ENCODE results near the gene TNFRSF17.
"Not testable (repeated sequence)": the region's sequence is repeated elsewhere in the genome, so short reads cannot be mapped to it uniquely, and the experiment has no call there.

Gene TNFRSF17

DNA sequence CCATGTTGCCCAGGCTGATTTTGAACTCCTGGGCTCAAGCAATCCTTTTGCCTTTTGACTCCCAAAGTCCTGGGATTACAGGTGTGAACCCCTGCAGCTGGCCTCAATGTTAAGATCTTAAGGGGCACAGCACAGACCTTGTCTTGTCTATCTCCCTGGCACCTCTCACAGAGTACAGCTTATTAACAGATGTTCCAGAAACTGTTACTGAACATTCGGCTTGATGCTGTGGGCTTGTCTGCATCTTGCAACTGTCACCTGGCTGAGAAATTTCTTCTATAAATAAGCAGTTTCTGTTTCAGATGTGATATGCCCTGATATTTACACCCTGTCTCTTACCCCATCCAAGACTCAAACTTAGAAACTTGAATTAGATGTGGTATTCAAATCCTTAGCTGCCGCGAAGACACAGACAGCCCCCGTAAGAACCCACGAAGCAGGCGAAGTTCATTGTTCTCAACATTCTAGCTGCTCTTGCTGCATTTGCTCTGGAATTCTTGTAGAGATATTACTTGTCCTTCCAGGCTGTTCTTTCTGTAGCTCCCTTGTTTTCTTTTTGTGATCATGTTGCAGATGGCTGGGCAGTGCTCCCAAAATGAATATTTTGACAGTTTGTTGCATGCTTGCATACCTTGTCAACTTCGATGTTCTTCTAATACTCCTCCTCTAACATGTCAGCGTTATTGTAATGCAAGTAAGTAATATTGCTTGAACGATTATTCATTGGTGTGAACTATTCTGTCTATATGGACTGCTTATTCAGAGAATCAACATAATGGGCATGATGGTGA lies at the start of gene TNFRSF17:
TSS of gene TNFRSF17 (plus strand) at position 450 of the 791 bp plus-strand sequence. CDS start at position 565, 115 bp downstream.
- DNase-seq (ENCODE audit: low read depth in 2 of 2) = no peak

DNA sequence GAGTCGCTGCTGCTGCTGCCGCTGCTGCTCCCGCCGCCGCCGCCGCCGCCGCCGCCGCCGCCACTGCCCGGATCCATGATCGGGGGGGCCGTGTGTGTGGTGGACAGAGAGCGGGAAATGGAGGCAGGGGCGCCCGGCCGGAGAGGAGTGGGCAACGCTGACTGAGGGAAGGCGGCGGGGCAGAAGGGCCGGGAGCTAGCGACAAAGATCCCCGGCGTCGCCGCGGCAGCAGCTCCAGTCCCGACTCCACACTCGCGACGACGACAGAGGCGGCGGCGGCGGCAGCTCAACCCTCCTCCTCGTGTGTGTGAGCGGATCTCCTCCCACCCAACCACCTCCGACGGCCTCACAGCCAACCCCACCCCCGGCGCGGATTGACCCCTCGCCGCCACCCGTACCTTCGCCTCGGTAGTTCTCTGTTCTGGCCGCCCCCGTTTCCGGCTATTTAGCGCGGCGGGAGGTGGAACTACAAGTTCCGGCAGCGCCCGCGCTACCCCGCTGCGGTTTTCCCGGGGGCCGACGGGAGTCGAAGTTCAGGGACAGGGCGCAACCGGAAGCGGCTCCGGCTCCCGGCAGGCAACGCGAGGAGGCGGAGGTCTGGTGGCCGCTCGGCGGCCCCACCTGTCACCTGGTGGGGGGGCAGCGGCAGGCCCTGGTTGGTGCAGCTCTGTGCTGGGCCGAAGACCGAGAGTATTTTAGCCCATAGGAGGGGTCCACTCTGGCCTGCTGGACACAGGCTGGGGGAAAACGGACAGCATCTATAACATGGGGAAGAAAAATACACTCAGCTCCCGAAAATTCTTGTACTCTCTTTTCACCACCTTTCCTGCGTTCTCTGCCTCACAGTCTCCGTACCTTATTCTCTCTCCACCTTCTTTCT lies 49.1 kb upstream of the TNFRSF17 start, which contains the start of gene GSPT1:
TSS of gene GSPT1 (minus strand) at position 313 of the 880 bp plus-strand sequence. CDS start at position 77, 236 bp downstream.
- peak; percentile 98 for DNase-seq (ENCODE audit: low read depth in 2 of 2)

DNA sequence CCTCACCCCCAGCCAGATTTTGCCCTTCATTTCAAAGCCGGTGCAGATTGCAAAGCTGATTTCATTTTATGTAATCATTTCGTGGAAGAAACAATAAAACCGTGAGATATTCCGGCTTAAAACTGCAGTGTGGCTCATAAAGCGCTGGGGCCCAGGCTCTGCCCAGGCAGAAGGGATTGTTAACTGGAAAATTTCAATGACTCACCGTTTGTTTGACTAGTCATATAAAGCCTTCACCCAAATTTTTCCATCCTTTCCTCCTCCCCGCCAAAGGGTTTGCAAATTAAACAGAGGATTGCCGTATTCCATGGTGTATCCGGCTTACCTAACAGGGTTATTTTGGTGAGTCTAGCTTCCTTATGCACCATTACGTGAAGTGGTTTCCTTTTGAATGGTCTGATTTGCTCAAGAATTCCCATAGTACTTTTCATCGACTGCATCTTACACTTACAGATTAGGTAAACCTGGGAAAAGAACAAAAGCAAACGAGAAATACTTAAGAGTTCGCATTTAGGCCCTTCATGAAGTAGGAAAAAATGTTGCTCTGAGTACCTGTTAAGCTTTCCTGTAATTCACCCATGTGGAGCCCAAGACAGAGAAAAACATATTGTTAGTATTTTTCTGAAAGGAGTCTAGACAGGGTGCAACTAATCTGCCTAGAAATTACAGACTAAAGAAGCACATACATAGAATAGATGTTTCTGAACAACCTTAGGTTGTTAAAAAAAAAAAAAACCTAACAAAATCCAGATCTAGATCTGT lies 48.3 kb upstream of the TNFRSF17 start:
- DNase-seq (ENCODE audit: low read depth in 2 of 2) = no peak

DNA sequence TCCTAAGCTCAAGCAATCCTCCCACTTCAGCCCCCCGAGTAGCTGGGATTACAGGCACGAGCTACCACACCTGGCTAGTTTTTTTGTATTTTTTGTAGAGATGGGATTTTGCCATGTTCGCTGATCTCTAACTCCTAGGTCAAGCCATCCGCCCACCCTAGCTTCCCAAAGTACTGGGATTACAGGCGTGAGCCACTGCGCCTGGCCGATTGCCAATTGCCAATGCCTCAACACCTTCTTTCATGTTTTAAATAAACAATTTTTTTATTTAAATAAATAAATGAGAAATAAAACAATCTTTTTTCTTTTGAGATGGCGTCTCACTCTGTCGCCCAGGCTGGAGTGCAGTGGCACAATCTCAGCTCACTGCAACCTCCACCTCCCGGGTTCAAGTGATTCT lies 41.0 kb upstream of the TNFRSF17 start:
- not testable (repeated sequence) for DNase-seq (ENCODE audit: low read depth in 2 of 2)

DNA sequence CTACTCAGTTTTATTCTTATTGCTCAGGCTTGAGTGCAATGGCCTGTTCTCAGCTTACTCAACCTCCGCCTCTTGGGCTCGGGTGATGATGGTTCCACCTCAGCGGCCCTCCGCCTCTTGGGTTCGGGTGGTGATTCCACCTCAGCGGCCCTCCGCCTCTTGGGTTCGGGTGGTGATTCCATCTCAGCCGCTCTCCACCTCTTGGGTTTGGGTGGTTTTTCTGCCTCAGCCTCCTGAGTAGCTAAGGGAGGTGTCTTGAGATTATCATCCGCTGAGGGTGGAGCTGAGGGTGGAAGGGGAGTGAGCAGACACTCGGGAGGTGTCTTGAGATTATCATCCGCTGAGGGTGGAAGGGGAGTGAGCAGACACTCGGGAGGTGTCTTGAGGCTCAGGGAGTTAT lies 37.7 kb upstream of the TNFRSF17 start:
- DNase-seq (ENCODE audit: low read depth in 2 of 2) = not testable (repeated sequence)

DNA sequence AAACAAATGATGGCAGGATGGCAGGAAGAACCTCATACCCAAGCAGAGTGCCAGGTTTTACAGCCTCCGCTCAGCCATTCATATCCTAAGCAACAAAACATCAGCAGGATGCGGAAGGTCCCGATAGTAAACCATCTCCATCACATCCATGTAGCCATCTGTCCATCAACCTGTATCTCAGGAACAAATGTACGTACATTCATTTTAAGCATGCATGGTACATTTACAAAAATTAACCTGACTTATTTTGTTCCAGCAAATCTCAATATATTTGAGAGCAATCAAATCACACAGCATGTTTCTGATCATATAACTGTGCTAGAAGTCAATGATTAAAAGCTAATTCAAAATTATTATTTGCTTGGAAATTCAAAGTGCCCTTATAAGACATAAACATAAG lies 23.1 kb upstream of the TNFRSF17 start, which contains the start of gene NPIPB2:
TSS of gene NPIPB2 (minus strand) at position 101 of the 400 bp plus-strand sequence. CDS start at position 101, 0 bp downstream.
- not testable (repeated sequence) for DNase-seq (ENCODE audit: low read depth in 2 of 2)

DNA sequence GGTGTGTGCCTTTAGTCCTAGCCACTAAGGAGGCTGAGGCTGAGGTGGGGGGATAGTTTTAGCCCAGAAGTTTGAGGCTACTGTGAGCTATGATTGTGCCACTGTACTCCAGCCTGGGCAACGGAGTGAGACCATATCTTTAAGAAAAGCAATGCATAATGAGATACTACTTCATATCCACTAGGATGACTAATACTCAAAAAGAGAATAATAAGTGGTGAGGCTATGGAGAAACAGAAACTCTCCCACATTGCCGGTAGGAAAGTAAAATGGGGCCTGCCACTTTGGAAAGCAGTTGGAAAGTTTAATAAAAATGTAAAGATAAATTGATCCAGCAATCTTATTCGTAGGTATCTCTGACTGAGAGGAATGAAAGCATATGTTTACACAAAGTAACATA lies 18.6 kb upstream of the TNFRSF17 start:
- DNase-seq (ENCODE audit: low read depth in 2 of 2) = no peak

DNA sequence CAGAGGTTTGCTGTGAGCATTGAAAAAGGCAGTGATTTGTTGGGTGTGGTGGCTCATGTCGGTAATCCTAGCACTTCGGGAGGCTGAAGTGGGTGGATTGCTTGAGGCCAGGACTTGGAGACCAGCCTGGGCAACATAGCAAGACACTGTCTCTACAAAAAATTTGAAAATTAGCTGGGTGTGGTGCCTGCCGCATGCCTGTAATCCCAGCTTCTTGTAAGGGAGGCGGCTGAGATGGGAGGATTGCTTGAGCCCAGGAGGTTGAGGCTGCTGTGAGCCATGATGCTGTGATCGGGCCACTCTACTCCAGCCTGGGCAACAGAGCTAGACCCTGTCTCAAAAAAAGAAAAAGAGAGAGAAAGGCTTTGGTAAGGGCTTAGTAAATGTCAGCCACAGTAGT lies 16.2 kb upstream of the TNFRSF17 start:
- DNase-seq (ENCODE audit: low read depth in 2 of 2) = no peak

DNA sequence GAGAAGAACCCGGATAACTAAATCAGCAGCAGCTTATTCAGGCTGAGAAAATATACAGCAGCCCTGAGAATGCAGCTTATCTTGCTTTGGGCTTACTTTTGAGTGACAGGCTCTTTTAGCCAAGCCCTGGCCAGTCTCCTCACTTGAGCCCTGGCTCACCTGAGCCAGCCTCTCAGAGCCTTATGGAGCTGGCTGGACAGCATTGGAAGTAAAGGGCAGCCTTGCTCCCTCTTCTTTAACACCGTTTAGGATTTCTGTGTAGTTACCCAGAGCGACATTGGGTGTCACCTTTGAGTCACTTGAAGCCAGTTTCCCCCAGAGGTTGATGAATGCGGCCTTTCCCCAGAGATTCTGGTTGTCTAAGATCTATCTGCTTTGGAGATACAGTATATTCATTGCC lies 15.5 kb upstream of the TNFRSF17 start:
- DNase-seq (ENCODE audit: low read depth in 2 of 2) = no peak

DNA sequence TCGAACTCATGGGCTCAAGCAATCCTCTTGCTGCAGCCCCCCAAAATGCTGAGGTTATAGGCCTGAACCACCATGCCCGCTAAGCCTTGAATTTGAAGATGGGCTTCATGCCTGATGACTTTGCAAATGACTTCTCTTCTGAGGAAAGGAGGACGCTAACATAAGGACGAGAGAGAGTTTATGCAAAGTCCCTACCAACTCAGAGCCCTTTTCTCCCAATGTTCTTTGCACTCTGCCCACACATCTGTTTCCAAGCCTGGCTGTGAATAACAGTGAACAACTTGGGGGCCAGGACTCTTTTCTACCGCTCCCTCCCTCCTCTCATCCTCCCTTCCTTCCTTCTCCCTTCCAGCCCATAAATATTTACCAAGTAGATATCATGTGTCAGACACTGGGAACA lies 14.6 kb upstream of the TNFRSF17 start:
- no peak for DNase-seq (ENCODE audit: low read depth in 2 of 2)

DNA sequence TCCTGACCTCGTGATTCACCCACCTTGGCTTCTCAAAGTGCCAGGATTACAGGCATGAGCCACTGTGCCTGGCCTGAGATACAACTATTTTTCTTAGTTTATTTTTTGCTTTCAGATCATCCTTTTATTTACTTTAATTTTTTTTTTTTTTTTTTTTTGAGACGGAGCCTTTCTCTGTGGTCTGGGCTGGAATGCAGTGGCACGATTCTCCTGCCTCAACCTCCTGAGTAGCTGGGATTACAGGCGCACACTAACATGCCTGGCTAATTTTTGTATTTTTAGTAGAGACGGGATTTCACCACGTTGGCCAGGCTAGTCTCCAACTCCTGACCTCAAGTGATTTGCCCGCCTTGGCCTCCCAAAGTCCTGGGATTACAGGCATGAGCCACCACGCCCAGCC lies 11.4 kb upstream of the TNFRSF17 start:
- not testable (repeated sequence) for DNase-seq (ENCODE audit: low read depth in 2 of 2)

DNA sequence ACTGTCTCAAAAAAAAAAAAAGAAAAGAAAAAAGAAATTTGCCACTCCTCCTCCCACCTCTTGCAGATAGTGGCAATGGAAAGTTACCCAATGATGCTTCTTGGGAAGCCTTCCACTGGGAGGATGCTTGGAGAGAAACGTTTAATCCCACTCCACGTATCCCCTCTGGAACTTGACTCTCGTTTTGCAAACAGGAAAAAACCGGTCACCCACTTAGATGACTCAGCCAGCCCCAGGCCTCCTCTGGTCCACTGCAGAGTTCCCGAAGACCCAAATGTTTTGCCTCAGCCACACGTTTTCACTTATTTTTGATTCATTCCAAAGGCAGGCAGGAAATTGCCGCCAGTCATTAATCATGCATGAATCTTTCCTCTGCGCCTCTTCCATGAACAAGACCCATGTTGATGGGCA lies 9.3 kb upstream of the TNFRSF17 start:
- DNase-seq (ENCODE audit: low read depth in 2 of 2) = no peak

DNA sequence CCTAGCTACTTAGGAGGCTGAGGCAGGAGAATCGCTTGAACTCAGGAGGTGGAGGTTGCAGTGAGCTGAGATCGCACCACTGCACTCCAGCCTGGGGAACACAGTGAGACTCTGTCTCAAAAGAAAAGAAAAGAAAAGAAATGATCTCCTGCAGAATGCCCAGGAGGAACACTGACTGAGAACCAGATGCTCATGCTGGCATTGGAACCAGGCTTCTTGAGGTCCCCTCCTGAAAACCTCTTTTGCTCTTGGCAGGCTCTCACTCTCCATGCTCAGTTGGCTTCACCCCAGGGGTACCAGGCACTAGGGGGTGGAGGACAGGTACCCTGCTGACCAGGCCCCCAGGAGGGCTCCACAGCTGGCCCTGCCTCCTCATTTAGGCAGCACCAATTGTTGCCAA lies 8.5 kb upstream of the TNFRSF17 start:
- DNase-seq (ENCODE audit: low read depth in 2 of 2) = no peak

DNA sequence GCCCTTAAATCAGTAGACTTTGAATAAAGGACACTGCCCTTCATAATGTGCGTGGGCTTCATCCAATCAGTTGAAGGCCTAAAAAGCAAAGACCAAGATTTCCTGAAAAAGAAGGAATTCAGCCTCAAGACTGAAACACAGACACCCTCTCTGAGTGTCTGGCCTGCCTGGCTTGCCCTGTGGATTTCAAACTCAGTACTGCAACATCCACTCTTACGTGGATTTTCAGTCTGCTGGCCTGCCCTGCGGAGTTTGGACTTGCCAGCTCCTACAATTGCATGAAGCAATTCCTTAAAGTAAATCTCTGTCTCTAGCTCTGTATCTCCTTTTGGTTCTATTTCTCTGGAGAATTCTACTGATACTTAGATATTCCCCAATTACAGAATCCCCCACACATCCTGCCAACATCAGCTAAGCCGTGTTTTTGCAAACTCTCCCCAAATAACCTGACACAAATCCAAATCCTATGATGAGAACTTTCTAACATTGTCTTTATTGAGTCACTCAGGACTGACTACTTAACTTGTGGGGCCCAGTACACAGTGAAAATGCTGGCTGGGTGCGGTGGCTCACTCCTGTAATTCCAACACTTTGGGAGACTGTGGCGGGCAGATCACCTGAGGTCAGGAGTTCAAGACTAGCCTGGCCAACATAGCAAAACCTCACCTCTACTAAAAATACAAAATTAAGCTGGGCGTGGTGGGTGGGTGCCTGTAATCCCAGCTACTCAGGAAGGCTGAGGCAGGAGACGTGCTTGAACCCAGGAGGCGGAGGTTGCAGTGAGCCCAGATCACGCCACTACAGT lies 7.2 kb upstream of the TNFRSF17 start:
- no peak for DNase-seq (ENCODE audit: low read depth in 2 of 2)

DNA sequence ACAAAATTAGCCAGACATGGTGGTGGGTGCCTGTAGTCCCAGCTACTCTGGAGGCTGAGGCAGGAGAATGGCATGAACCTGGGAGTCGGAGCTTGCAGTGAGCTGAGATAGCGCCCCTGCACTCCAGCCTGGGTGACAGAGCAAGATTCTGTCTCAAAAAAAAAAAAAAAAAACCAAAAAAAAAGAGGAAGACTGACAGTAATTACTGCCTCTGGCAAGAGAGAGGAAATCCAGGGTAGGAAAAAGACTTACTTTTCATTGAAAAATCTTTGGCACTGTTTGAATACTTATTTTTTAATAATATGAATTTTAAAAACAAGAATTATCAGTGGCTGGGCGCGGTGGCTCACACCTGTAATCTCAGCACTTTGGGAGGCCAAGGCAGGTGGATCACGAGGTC lies 2.6 kb upstream of the TNFRSF17 start:
- DNase-seq (ENCODE audit: low read depth in 2 of 2) = not testable (repeated sequence)

DNA sequence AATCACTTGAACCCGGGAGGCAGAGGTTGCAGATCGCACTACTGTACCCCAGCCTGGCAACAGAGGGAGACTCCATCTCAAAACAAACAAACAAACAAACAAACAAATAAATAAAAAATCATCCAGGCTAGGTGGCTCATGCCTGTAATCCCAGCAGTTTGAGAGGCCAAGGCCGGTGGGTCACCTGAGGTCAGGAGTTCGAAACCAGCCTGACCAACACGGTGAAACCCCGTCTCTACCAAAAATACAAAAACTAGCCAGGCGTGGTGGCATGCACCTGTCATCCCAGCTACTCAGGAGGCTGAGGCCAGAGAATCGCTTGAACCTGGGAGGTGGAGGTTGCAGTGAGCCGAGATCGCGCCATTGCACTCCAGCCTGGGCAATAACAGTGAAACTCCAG lies 2.0 kb upstream of the TNFRSF17 start:
- not testable (repeated sequence) for DNase-seq (ENCODE audit: low read depth in 2 of 2)

DNA sequence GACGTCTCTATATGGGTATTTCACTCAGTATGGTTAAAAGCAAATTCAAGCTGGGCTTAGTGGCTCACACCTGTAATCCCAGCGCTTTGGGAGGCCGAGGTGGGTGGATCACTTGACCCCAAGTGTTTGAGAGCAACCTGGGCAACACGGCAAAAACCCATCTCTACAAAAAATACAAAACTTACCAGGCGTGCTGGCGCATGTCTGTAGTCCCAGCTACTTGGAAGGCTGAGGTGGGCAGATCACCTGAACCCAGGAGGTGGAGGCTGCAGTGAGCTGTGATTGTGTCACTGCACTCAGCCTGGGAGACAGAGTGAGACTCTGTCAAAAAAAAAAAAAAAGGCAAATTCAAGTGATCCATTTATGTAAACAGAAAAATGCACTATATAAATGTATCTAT lies 1.3 kb upstream of the TNFRSF17 start:
- no peak for DNase-seq (ENCODE audit: low read depth in 2 of 2)

DNA sequence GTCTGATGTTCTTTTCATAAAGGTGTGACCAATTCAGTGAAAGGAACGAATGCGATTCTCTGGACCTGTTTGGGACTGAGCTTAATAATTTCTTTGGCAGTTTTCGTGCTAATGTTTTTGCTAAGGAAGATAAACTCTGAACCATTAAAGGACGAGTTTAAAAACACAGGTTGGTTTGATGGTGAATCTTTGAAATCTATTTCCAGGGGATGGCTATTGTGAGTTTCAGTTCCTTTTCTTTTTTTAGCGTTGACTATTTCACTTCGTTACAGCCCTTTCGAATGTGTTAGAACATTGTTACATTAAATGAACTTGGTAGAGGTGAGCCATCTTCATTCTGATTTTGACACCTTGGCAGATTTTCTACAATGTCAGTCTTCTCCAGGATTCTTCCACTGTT lies 1.2 kb downstream of the TNFRSF17 start:
- no peak for DNase-seq (ENCODE audit: low read depth in 2 of 2)

DNA sequence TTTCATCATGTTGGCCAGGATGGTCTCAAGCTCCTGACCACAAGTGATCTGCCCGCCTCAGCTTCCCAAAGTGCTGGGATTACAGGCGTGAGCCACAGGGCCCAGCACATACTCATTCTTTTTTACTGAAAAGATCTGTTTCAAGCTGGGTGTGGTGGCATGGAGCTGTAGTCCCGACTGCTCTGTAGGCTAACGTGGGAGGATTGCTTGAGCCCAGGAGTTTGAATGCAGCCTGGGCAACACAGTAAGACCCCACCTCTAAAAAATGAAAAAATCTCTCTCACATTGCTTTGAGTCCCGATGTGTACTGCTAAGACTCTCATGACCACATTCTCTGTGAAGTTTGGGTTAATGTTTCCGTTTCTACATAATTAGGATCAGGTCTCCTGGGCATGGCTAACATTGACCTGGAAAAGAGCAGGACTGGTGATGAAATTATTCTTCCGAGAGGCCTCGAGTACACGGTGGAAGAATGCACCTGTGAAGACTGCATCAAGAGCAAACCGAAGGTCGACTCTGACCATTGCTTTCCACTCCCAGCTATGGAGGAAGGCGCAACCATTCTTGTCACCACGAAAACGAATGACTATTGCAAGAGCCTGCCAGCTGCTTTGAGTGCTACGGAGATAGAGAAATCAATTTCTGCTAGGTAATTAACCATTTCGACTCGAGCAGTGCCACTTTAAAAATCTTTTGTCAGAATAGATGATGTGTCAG lies 2.3 kb downstream of the TNFRSF17 start:
- DNase-seq (ENCODE audit: low read depth in 2 of 2) = no peak

DNA sequence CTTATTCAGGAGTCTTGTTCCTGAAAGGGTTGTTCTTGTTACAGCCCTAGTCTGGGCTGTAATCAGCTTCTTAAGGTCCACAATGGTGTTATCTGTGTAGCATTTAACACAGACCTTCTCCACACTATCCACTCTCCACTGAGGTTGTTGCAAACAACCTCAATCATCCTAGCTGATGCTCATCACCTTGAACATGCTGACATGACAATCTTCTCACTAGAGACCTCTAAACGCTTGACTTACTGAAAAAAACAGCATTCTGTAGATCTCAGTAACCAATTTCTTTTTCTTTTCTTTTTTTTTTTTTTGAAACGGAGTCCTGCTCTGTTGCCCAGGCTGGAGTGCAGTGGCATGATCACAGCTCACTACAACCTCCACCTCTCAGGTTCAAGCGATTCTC lies 3.6 kb downstream of the TNFRSF17 start:
- DNase-seq (ENCODE audit: low read depth in 2 of 2) = no peak

All from stimulated activated CD8-positive, alpha-beta memory T cell treated with anti-CD3 and anti-CD28 coated beads, Interleukin-7, amount 100 ng/mL, for 1 hour (primary cell).